Keratinocyte (primary cell): ENCODE data around the gene TMEM132A. TPM values are rescaled to one million over a fixed set of nuclear protein-coding genes. Genes with fewer than 3 reads are reported as not detected.

Source experiments
- DNase-seq: peaks from one replicate; pipeline ENCODE4 v3.0.0-alpha.2; 2011; ENCODE audit warnings: low read depth, missing footprints, low spot score
- FAIRE-seq: peaks from 2 replicates; lab custom pipeline; 2011; peaks lifted over from hg19 to GRCh38; lab: Jason Lieb, UNC
- H2AFZ ChIP-seq: 2 replicates; pipeline ENCODE4 v1.6.0; 2012; ENCODE audit warnings: low read length, control low read depth, inconsistent platforms; ENCODE audit not compliant: control insufficient read depth
- H3K27ac ChIP-seq: 2 replicates; pipeline ENCODE4 v1.5.1; 2011; ENCODE audit warnings: low read length; ENCODE audit not compliant: control insufficient read depth, insufficient read depth
- H3K27me3 ChIP-seq: 3 replicates; pipeline ENCODE4 v1.6.0; 2011; ENCODE audit warnings: low read length; ENCODE audit not compliant: control insufficient read depth, insufficient read depth; ENCODE audit errors: extremely low read depth
- H3K36me3 ChIP-seq, 2 experiments: 2 replicates in 1 of 2; 3 replicates in 1 of 2; pipeline ENCODE4 v1.5.1; 2011; ENCODE audit warnings: low read length in 2 of 2, mild to moderate bottlenecking in 1 of 2; ENCODE audit not compliant: control insufficient read depth in 2 of 2, insufficient read depth in 2 of 2; ENCODE audit errors: extremely low read depth in 1 of 2
- H3K4me1 ChIP-seq: 3 replicates; pipeline ENCODE4 v1.5.1; 2011; ENCODE audit warnings: low read length; ENCODE audit not compliant: control insufficient read depth, insufficient read depth; ENCODE audit errors: extremely low read depth
- H3K4me2 ChIP-seq: 3 replicates; pipeline ENCODE4 v1.6.0; 2011; ENCODE audit warnings: low read depth, low read length; ENCODE audit not compliant: control insufficient read depth, insufficient read depth; ENCODE audit errors: extremely low read depth
- H3K4me3 ChIP-seq, 3 experiments: fragments of 200-600 bp in 1 of 3; sonication (generic) in 1 of 3; 2 replicates in 2 of 3; 3 replicates in 1 of 3; pipeline ENCODE4 v1.5.1; 2011 to 2016; ENCODE audit warnings: low read length in 3 of 3, mild to moderate bottlenecking in 3 of 3, control low read depth in 2 of 3, inconsistent platforms in 1 of 3, low read depth in 1 of 3, mixed read lengths in 1 of 3, mixed run types in 1 of 3, moderate library complexity in 1 of 3; ENCODE audit not compliant: control insufficient read depth in 2 of 3, insufficient read depth in 2 of 3; ENCODE audit errors: extremely low read depth in 1 of 3
- H3K79me2 ChIP-seq: 2 replicates; pipeline ENCODE4 v1.6.0; 2012; ENCODE audit warnings: low read length; ENCODE audit not compliant: control insufficient read depth, insufficient read depth
- H3K9ac ChIP-seq: 3 replicates; pipeline ENCODE4 v1.6.0; 2011; ENCODE audit warnings: low read length; ENCODE audit not compliant: control insufficient read depth, insufficient read depth; ENCODE audit errors: extremely low read depth
- H3K9me1 ChIP-seq: 3 replicates; pipeline ENCODE4 v1.6.0; 2011; ENCODE audit warnings: low read length; ENCODE audit not compliant: control insufficient read depth, insufficient read depth; ENCODE audit errors: extremely low read depth
- H3K9me3 ChIP-seq: 2 replicates; pipeline ENCODE4 v1.5.1; 2012; ENCODE audit warnings: low read depth, low read length; ENCODE audit not compliant: control insufficient read depth
- H4K20me1 ChIP-seq: 3 replicates; pipeline ENCODE4 v1.6.0; 2011; ENCODE audit warnings: low read length; ENCODE audit not compliant: control insufficient read depth, insufficient read depth; ENCODE audit errors: extremely low read depth
- EZH2 ChIP-seq: IDR thresholded peaks from one replicate; pipeline ENCODE4 v1.6.1; 2012; ENCODE audit warnings: inconsistent platforms, mild to moderate bottlenecking, low read length, moderate library complexity
- dilution Hi-C: fragments of 300-500 bp; cut with MboI; formaldehyde crosslinking; loops from one replicate; pipeline ENCODE4 v1.7.0; 2020; ENCODE audit warnings: low sequenced_read_pairs; ENCODE audit not compliant: extremely low pct_ligation_motif_present
- polyA plus RNA-seq, 5 experiments: library from polyadenylated mRNA; depleted of rRNA in 3 of 5; stranded (reverse) in 3 of 5; stranded (forward) in 1 of 5; unstranded in 1 of 5; fragments of >200 nt; gene quantifications; 1 replicate in 1 of 5; 2 replicates in 3 of 5; 3 replicates in 1 of 5; pipeline versions ENCODE4 v1.2.1 to v1.2.3, GENCODE V29; 2011 to 2012; ENCODE audit warnings: missing spikeins in 2 of 5, low read depth in 1 of 5, low replicate concordance in 1 of 5
- TF ChIP-seq, protein P1 (sequence below), 3 experiments: IDR thresholded peaks in 1 of 3; conservative IDR thresholded peaks in 1 of 3; optimal IDR thresholded peaks in 1 of 3; 2 replicates in 2 of 3; 3 replicates in 1 of 3; pipeline versions ENCODE3 to v1.5.1; 2011; ENCODE audit warnings: low read length in 3 of 3, mild to moderate bottlenecking in 3 of 3, moderate library complexity in 2 of 3, control low read depth in 1 of 3, inconsistent platforms in 1 of 3; ENCODE audit not compliant: insufficient read depth in 2 of 3; ENCODE audit errors: extremely low read depth in 1 of 3

The TMEM132A gene
- polyA plus RNA-seq, 1 donor (not counting 4 experiments of a cell fraction or from before 2014, with no cell fraction given): 16.6 TPM

GRCh38 chr11:60937811-60938210, 13.6 kb downstream of the TMEM132A start:
- TF ChIP-seq, protein P1, sequence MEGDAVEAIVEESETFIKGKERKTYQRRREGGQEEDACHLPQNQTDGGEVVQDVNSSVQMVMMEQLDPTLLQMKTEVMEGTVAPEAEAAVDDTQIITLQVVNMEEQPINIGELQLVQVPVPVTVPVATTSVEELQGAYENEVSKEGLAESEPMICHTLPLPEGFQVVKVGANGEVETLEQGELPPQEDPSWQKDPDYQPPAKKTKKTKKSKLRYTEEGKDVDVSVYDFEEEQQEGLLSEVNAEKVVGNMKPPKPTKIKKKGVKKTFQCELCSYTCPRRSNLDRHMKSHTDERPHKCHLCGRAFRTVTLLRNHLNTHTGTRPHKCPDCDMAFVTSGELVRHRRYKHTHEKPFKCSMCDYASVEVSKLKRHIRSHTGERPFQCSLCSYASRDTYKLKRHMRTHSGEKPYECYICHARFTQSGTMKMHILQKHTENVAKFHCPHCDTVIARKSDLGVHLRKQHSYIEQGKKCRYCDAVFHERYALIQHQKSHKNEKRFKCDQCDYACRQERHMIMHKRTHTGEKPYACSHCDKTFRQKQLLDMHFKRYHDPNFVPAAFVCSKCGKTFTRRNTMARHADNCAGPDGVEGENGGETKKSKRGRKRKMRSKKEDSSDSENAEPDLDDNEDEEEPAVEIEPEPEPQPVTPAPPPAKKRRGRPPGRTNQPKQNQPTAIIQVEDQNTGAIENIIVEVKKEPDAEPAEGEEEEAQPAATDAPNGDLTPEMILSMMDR (optimal IDR thresholded peaks at IDR 0.05 in 1 of 3, IDR thresholded peaks at IDR 0.05 in 1 of 3, conservative IDR thresholded peaks at IDR 0.05 in 1 of 3; ENCODE audit: extremely low read depth in 1 of 3, insufficient read depth in 2 of 3, low read length in 3 of 3): no peak
- TF ChIP-seq EZH2: no peak
- no peak for FAIRE-seq
- dilution Hi-C loops: no loop called here

GRCh38 chr11:60938500-60938899, 14.2 kb downstream of the TMEM132A start:
- no peaks in the 10 kb centered on the region for H3K79me2 ChIP-seq
- no peak overlapping the region for H2AFZ ChIP-seq
- H3K4me3 ChIP-seq: no peak overlapping the region
- no peak for DNase-seq
- H3K9me1 ChIP-seq: no peaks in the 10 kb centered on the region
- H3K27ac ChIP-seq: no peak overlapping the region
- H3K4me1 ChIP-seq: peaks cover 18% of the 10 kb centered on the region
- dilution Hi-C loops: no loop called here
- H3K36me3 ChIP-seq: peaks cover 0 to 8% of the 10 kb centered on the region in 2 experiments
- H3K9me3 ChIP-seq: no peaks in the 10 kb centered on the region
- H3K9ac ChIP-seq: no peak overlapping the region
- H4K20me1 ChIP-seq: no peaks in the 10 kb centered on the region
- no peaks in the 10 kb centered on the region for H3K27me3 ChIP-seq
- no peak for TF ChIP-seq EZH2
- TF ChIP-seq, protein P1 (optimal IDR thresholded peaks at IDR 0.05 in 1 of 3, IDR thresholded peaks at IDR 0.05 in 1 of 3, conservative IDR thresholded peaks at IDR 0.05 in 1 of 3; ENCODE audit: extremely low read depth in 1 of 3, insufficient read depth in 2 of 3, low read length in 3 of 3): no peak
- H3K4me2 ChIP-seq: no peak overlapping the region
- FAIRE-seq: no peak

More at GRCh38 chr11:60937811-60938210, 13.6 kb downstream of the TMEM132A start:
- Histone ChIP-seq H3K27me3 (no peaks in the 10 kb centered on the region), H3K4me2 (no peak overlapping the region), H4K20me1 (no peaks in the 10 kb centered on the region), H3K4me3 (no peak overlapping the region), H3K36me3 (peaks cover 0 to 9% of the 10 kb centered on the region in 2 experiments), H3K9ac (no peak overlapping the region), H3K27ac (no peak overlapping the region), H3K4me1 (peaks cover 11% of the 10 kb centered on the region), H2AFZ (no peak overlapping the region), H3K9me1 (no peaks in the 10 kb centered on the region), H3K79me2 (no peaks in the 10 kb centered on the region), H3K9me3 (no peaks in the 10 kb centered on the region)
- no peak for DNase-seq
